GM12892 (cell line): Measurements from ENCODE around the gene HOXB6.

ENCODE experiments used
- POLR2A ChIP-seq: IDR thresholded peaks from 2 replicates; pipeline ENCODE4 v1.6.1; 2011; ENCODE audit warnings: low read depth, low read length, control low read depth
- POLR2AphosphoS5 ChIP-seq: IDR thresholded peaks from 2 replicates; pipeline ENCODE4 v1.6.1; 2011; ENCODE audit warnings: low read depth, low read length, control low read depth
- TAF1 ChIP-seq: IDR thresholded peaks from 2 replicates; pipeline ENCODE4 v1.6.1; 2011; ENCODE audit warnings: low read depth, mild to moderate bottlenecking, control low read depth, low read length, borderline replicate concordance

DNA sequence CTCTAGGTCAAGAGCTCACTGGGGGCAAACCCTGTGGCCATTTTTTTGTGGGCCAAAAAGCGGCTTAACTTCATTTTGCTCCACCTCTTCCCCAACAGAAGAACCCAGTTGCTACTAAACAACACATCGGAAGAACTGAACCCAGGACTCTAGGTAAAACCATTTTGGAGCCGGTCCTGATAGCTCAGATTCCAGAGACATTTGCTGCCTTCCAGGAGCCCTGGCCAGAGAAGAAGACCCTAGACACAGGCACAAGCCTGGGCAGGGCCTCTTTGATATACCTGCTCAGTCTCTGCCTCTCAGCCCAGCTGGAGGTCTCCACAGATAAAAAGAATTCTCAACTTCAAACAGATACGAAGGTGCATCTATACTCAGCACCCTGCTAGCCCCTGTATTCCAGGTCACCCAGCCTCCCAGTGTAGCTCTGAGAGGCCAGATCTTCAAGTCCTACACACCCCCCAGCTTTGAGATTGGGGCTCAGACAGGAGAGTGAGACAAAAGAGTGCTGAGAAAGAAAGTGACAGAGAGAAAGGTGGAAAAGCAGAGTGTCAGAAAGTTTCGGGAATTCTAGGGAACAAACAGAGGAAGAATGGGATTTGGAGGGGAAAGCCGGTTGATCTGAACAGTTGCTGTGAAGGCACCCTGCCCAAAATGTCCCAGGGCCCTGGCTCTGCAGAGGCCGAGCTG, 27.9 kb upstream of the HOXB6 start:
- TF ChIP-seq POLR2A (no peak), POLR2AphosphoS5 (no peak), TAF1 (no peak)
